Ovary (tissue), 3 donors: ENCODE results near the gene ARSG.

Experiments
- EP300 ChIP-seq: sonication (generic); formaldehyde crosslinking; IDR thresholded peaks from one replicate; pipeline ENCODE4 v1.6.1; 2017; ENCODE audit warnings: antibody characterized with exemption
- POLR2A ChIP-seq: fragments of 450-650 bp; IDR thresholded peaks from one replicate; pipeline ENCODE4 v1.6.1; 2017; ENCODE audit warnings: antibody characterized with exemption, mild to moderate bottlenecking, moderate library complexity
- TF ChIP-seq, protein P1 (sequence below), 3 donors: fragments of 450-650 bp in 2 of 3; fragments of 200-600 bp in 1 of 3; IDR thresholded peaks; one replicate each; pipeline versions ENCODE4 v1.5.1 to v1.8.0; 2016 to 2022; ENCODE audit warnings: antibody characterized with exemption in 3 of 3, mild to moderate bottlenecking in 1 of 3
- donor health status: DM: no; HTN: no; CAD: no.

DNA sequence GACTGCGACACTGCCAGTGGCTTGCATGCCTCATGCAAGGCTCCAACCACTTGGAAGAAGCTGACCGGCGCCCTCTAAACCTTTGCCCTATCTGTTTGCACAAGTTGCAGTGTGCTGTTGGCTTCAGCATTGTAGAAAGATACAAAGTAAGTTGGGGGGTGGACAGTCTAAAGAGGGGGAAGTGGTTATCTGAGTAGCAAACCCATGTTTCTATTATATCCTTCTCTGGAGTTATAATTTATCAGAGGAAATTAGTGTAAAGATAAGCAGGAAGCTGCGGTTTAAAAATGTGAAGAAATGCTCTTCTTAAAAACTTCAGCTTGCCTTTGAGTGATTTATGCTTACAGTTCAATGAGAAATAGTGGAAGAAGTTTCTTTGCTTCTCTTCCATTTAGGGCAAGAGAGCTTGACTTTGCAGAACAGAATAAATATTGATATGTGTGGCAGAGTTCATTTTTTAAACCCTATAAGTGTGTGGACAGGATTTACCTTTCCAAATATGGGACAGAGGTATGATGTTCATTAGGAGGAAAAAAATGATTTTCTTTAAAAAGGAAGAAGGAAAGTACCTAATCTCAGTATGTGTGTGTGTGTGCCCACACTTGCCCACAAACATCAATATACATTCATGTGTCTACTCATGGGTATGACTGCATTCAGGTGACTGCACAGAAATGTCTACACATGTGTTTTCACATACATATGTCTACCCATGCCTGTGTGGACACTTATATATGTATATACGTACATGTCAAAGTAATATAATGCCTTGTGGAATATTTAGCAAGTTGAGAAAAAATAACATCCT is 35.4 kb upstream of the ARSG start:
- TF ChIP-seq, protein P1, sequence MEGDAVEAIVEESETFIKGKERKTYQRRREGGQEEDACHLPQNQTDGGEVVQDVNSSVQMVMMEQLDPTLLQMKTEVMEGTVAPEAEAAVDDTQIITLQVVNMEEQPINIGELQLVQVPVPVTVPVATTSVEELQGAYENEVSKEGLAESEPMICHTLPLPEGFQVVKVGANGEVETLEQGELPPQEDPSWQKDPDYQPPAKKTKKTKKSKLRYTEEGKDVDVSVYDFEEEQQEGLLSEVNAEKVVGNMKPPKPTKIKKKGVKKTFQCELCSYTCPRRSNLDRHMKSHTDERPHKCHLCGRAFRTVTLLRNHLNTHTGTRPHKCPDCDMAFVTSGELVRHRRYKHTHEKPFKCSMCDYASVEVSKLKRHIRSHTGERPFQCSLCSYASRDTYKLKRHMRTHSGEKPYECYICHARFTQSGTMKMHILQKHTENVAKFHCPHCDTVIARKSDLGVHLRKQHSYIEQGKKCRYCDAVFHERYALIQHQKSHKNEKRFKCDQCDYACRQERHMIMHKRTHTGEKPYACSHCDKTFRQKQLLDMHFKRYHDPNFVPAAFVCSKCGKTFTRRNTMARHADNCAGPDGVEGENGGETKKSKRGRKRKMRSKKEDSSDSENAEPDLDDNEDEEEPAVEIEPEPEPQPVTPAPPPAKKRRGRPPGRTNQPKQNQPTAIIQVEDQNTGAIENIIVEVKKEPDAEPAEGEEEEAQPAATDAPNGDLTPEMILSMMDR (IDR thresholded peaks at IDR 0.05), result no peak
- TF ChIP-seq POLR2A, result no peak
- TF ChIP-seq EP300, result no peak
